T-helper 1 cell treated with Interleukin-12 subunit alpha and Interleukin-12 subunit beta and Interleukin-4 antibody, amounts not matched to agents 30 μg/mL and 1 μg/mL, for 36 hours (primary cell): Measurements from ENCODE around the gene FOXK2.
"Not testable (repeated sequence)": the region's sequence is repeated elsewhere in the genome, so short reads cannot be mapped to it uniquely, and the experiment has no call there.

Source experiments
- H3K27ac Mint-ChIP-seq: one replicate; pipeline ENCODE4 v1.8.0; 2021; ENCODE audit warnings: mild to moderate bottlenecking, mixed read lengths
- H3K27me3 Mint-ChIP-seq: one replicate; pipeline ENCODE4 v1.8.0; 2021; ENCODE audit warnings: low read depth, mixed read lengths
- H3K36me3 Mint-ChIP-seq: one replicate; pipeline ENCODE4 v1.8.0; 2021; ENCODE audit warnings: low read depth, mixed read lengths
- H3K4me1 Mint-ChIP-seq: one replicate; pipeline ENCODE4 v1.8.0; 2021; ENCODE audit warnings: low read depth, mixed read lengths
- H3K4me3 Mint-ChIP-seq: one replicate; pipeline ENCODE4 v1.8.0; 2021; ENCODE audit warnings: mild to moderate bottlenecking, moderate library complexity, mixed read lengths
- H3K9me3 Mint-ChIP-seq: one replicate; pipeline ENCODE4 v1.8.0; 2021; ENCODE audit warnings: mixed read lengths

Gene FOXK2

GRCh38 chr17:82560802-82561428, 41.4 kb downstream of the FOXK2 start:
- Mint-ChIP-seq H3K9me3 (no peaks in the 10 kb centered on the region), H3K36me3 (peaks cover 4% of the 10 kb centered on the region), H3K27me3 (no peaks in the 10 kb centered on the region), H3K4me1 (peaks cover 7% of the 10 kb centered on the region), H3K27ac (no peak overlapping the region), H3K4me3 (no peak overlapping the region)

- H3K4me1 Mint-ChIP-seq = peaks cover 7% of the 10 kb centered on the region
- H3K9me3 Mint-ChIP-seq = no peaks in the 10 kb centered on the region
- H3K27ac Mint-ChIP-seq = no peak overlapping the region
- H3K36me3 Mint-ChIP-seq = peaks cover 4% of the 10 kb centered on the region
- no peaks in the 10 kb centered on the region for H3K27me3 Mint-ChIP-seq
- no peak overlapping the region for H3K4me3 Mint-ChIP-seq
Measured at GRCh38 chr17:82561429-82562035, 42.0 kb downstream of the FOXK2 start.

- H3K27ac Mint-ChIP-seq, H3K9me3 Mint-ChIP-seq, H3K4me3 Mint-ChIP-seq, H3K36me3 Mint-ChIP-seq, H3K4me1 Mint-ChIP-seq, H3K27me3 Mint-ChIP-seq: not testable (repeated sequence)
Measured at GRCh38 chr17:82562718-82563220, 43.2 kb downstream of the FOXK2 start.

- Mint-ChIP-seq H3K27ac (no peak overlapping the region), H3K27me3 (no peaks in the 10 kb centered on the region), H3K36me3 (peaks cover 7% of the 10 kb centered on the region), H3K4me3 (no peak overlapping the region), H3K4me1 (peaks cover 7% of the 10 kb centered on the region), H3K9me3 (no peaks in the 10 kb centered on the region)
Measured at GRCh38 chr17:82563318-82563717, 43.8 kb downstream of the FOXK2 start.

GRCh38 chr17:82563745-82564144, 44.2 kb downstream of the FOXK2 start:
- H3K4me1 Mint-ChIP-seq, H3K4me3 Mint-ChIP-seq, H3K27ac Mint-ChIP-seq, H3K27me3 Mint-ChIP-seq, H3K36me3 Mint-ChIP-seq, H3K9me3 Mint-ChIP-seq: not testable (repeated sequence)

- peaks cover 11% of the 10 kb centered on the region for H3K36me3 Mint-ChIP-seq
- H3K27ac Mint-ChIP-seq = no peak overlapping the region
- peaks cover 7% of the 10 kb centered on the region for H3K4me1 Mint-ChIP-seq
- H3K9me3 Mint-ChIP-seq = no peaks in the 10 kb centered on the region
- no peak overlapping the region for H3K4me3 Mint-ChIP-seq
- no peaks in the 10 kb centered on the region for H3K27me3 Mint-ChIP-seq
Measured at GRCh38 chr17:82564241-82564640, 44.7 kb downstream of the FOXK2 start.

GRCh38 chr17:82565551-82565950, 46.0 kb downstream of the FOXK2 start:
- Mint-ChIP-seq H3K27ac (no peak overlapping the region), H3K36me3 (peaks cover 13% of the 10 kb centered on the region), H3K4me1 (peaks cover 7% of the 10 kb centered on the region), H3K4me3 (no peak overlapping the region), H3K9me3 (no peaks in the 10 kb centered on the region), H3K27me3 (no peaks in the 10 kb centered on the region)

GRCh38 chr17:82566129-82566960, 46.8 kb downstream of the FOXK2 start:
- no peak overlapping the region for H3K4me3 Mint-ChIP-seq
- peaks cover 3% of the 10 kb centered on the region for H3K4me1 Mint-ChIP-seq
- no peak overlapping the region for H3K27ac Mint-ChIP-seq
- peaks cover 14% of the 10 kb centered on the region for H3K36me3 Mint-ChIP-seq
- no peaks in the 10 kb centered on the region for H3K9me3 Mint-ChIP-seq
- no peaks in the 10 kb centered on the region for H3K27me3 Mint-ChIP-seq

GRCh38 chr17:82567286-82567685, 47.8 kb downstream of the FOXK2 start:
- H3K27me3 Mint-ChIP-seq = no peaks in the 10 kb centered on the region
- H3K4me3 Mint-ChIP-seq = no peak overlapping the region
- H3K27ac Mint-ChIP-seq = no peak overlapping the region
- H3K4me1 Mint-ChIP-seq = peaks cover 2% of the 10 kb centered on the region
- H3K9me3 Mint-ChIP-seq = no peaks in the 10 kb centered on the region
- H3K36me3 Mint-ChIP-seq = peaks cover 19% of the 10 kb centered on the region

GRCh38 chr17:82568997-82569393, 49.5 kb downstream of the FOXK2 start:
- H3K4me3 Mint-ChIP-seq = no peak overlapping the region
- H3K4me1 Mint-ChIP-seq = no peaks in the 10 kb centered on the region
- peaks cover 24% of the 10 kb centered on the region for H3K36me3 Mint-ChIP-seq
- H3K27me3 Mint-ChIP-seq = no peaks in the 10 kb centered on the region
- H3K9me3 Mint-ChIP-seq = no peaks in the 10 kb centered on the region
- H3K27ac Mint-ChIP-seq = no peak overlapping the region

GRCh38 chr17:82569621-82570020, 50.1 kb downstream of the FOXK2 start:
- H3K4me1 Mint-ChIP-seq = no peaks in the 10 kb centered on the region
- no peak overlapping the region for H3K4me3 Mint-ChIP-seq
- no peak overlapping the region for H3K27ac Mint-ChIP-seq
- no peaks in the 10 kb centered on the region for H3K9me3 Mint-ChIP-seq
- H3K36me3 Mint-ChIP-seq = peaks cover 25% of the 10 kb centered on the region
- no peaks in the 10 kb centered on the region for H3K27me3 Mint-ChIP-seq

- Mint-ChIP-seq H3K4me1 (no peaks in the 10 kb centered on the region), H3K4me3 (no peak overlapping the region), H3K9me3 (no peaks in the 10 kb centered on the region), H3K36me3 (peaks cover 24% of the 10 kb centered on the region), H3K27ac (no peak overlapping the region), H3K27me3 (no peaks in the 10 kb centered on the region)
Measured at GRCh38 chr17:82570277-82570676, 50.7 kb downstream of the FOXK2 start.

GRCh38 chr17:82571855-82572254, 52.3 kb downstream of the FOXK2 start:
- Mint-ChIP-seq H3K4me3 (no peak overlapping the region), H3K27me3 (no peaks in the 10 kb centered on the region), H3K36me3 (peaks cover 26% of the 10 kb centered on the region), H3K9me3 (no peaks in the 10 kb centered on the region), H3K27ac (no peak overlapping the region), H3K4me1 (no peaks in the 10 kb centered on the region)

GRCh38 chr17:82574041-82574440, 54.5 kb downstream of the FOXK2 start:
- Mint-ChIP-seq H3K27ac (no peak overlapping the region), H3K27me3 (no peaks in the 10 kb centered on the region), H3K9me3 (no peaks in the 10 kb centered on the region), H3K4me3 (no peak overlapping the region), H3K4me1 (no peaks in the 10 kb centered on the region), H3K36me3 (peaks cover 20% of the 10 kb centered on the region)
